Neuronal stem cell (in vitro differentiated cells): Measurements from ENCODE around the gene PPIE.

ENCODE experiments used
- DNase-seq: peaks from one replicate; pipeline ENCODE4 v3.0.0-alpha.2; 2013; ENCODE audit warnings: low spot score
- H2AFZ ChIP-seq: one replicate; pipeline ENCODE4 v1.6.1; 2013; ENCODE audit warnings: mild to moderate bottlenecking, low read length, inconsistent platforms
- H2AK5ac ChIP-seq: 2 replicates; pipeline ENCODE4 v1.6.1; 2013; ENCODE audit warnings: low read depth, mild to moderate bottlenecking, inconsistent platforms, low read length, moderate library complexity, mixed read lengths
- H2BK120ac ChIP-seq: 2 replicates; pipeline ENCODE4 v1.6.1; 2013; ENCODE audit warnings: low read depth, mild to moderate bottlenecking, inconsistent platforms, low read length, moderate library complexity, mixed read lengths
- H2BK12ac ChIP-seq: one replicate; pipeline ENCODE4 v1.6.1; 2013; ENCODE audit warnings: low read length, inconsistent platforms
- H2BK15ac ChIP-seq: 2 replicates; pipeline ENCODE4 v1.6.1; 2013; ENCODE audit warnings: mild to moderate bottlenecking, low read length, inconsistent platforms, mixed read lengths
- H2BK5ac ChIP-seq: one replicate; pipeline ENCODE4 v1.6.1; 2013; ENCODE audit warnings: inconsistent platforms, mild to moderate bottlenecking, low read length, moderate library complexity
- H3K14ac ChIP-seq: one replicate; pipeline ENCODE4 v1.6.1; 2013; ENCODE audit warnings: low read length, inconsistent platforms
- H3K18ac ChIP-seq: 2 replicates; pipeline ENCODE4 v1.6.1; 2013; ENCODE audit warnings: low read length, inconsistent platforms
- H3K23ac ChIP-seq: 2 replicates; pipeline ENCODE4 v1.6.1; 2013; ENCODE audit warnings: low read depth, mild to moderate bottlenecking, mixed read lengths, low read length, inconsistent platforms; ENCODE audit not compliant: poor library complexity
- H3K27ac ChIP-seq: replicated peaks from 3 replicates; pipeline ENCODE4 v1.5.1; 2013; ENCODE audit warnings: low read length, inconsistent platforms
- H3K27me3 ChIP-seq, 3 experiments: 2 replicates each; pipeline ENCODE4 v1.6.1; 2013; ENCODE audit warnings: low read length in 3 of 3, mild to moderate bottlenecking in 2 of 3, inconsistent platforms in 1 of 3, low read depth in 1 of 3, mixed read lengths in 1 of 3, moderate library complexity in 1 of 3; ENCODE audit not compliant: control insufficient read depth in 3 of 3, insufficient read depth in 3 of 3
- H3K36me3 ChIP-seq, 2 donors: replicated peaks in 1 of 2; 2 replicates each; pipeline ENCODE4 v1.6.1; 2013; ENCODE audit warnings: low read length in 2 of 2; ENCODE audit not compliant: control insufficient read depth in 2 of 2, insufficient read depth in 2 of 2
- H3K4ac ChIP-seq: 2 replicates; pipeline ENCODE4 v1.6.1; 2013; ENCODE audit warnings: inconsistent platforms, mild to moderate bottlenecking, low read length, moderate library complexity
- H3K4me1 ChIP-seq, 2 donors: 1 replicate in 1 of 2; 2 replicates in 1 of 2; pipeline ENCODE4 v1.6.1; 2013; ENCODE audit warnings: low read length in 2 of 2, low read depth in 1 of 2; ENCODE audit not compliant: control insufficient read depth in 2 of 2, insufficient read depth in 1 of 2
- H3K4me2 ChIP-seq: one replicate; pipeline ENCODE4 v1.6.1; 2013; ENCODE audit warnings: mild to moderate bottlenecking, low read length, inconsistent platforms; ENCODE audit not compliant: insufficient read depth, poor library complexity, severe bottlenecking
- H3K4me3 ChIP-seq, 2 donors: 2 replicates each; pipeline ENCODE4 v1.5.1; 2013; ENCODE audit warnings: low read length in 2 of 2, mild to moderate bottlenecking in 2 of 2, inconsistent platforms in 1 of 2, moderate library complexity in 1 of 2
- H3K79me1 ChIP-seq: one replicate; pipeline ENCODE4 v1.6.1; 2013; ENCODE audit warnings: low read depth, mild to moderate bottlenecking, inconsistent platforms, low read length, moderate library complexity
- H3K9ac ChIP-seq: one replicate; pipeline ENCODE4 v1.6.1; 2013; ENCODE audit warnings: mild to moderate bottlenecking, low read depth, low read length, inconsistent platforms; ENCODE audit not compliant: poor library complexity
- H3K9me3 ChIP-seq, 2 donors: replicated peaks in 1 of 2; 2 replicates each; pipeline versions ENCODE3 to v1.6.1; 2013; ENCODE audit warnings: low read length in 2 of 2, mild to moderate bottlenecking in 2 of 2, inconsistent platforms in 1 of 2, low read depth in 1 of 2, mixed read lengths in 1 of 2, moderate library complexity in 1 of 2; ENCODE audit not compliant: control insufficient read depth in 2 of 2, insufficient read depth in 1 of 2
- H4K8ac ChIP-seq: one replicate; pipeline ENCODE4 v1.6.1; 2013; ENCODE audit warnings: low read depth, mild to moderate bottlenecking, inconsistent platforms, low read length, moderate library complexity
- H4K91ac ChIP-seq: one replicate; pipeline ENCODE4 v1.6.1; 2013; ENCODE audit warnings: low read length, low read depth, mild to moderate bottlenecking, inconsistent platforms; ENCODE audit not compliant: poor library complexity
- WGBS, 2 donors: extraction: QIAGEN DNeasy Blood & Tissue Kit; methylation state at CpG; one replicate each; pipeline ENCODE4 v1.1.7; 2013; ENCODE audit warnings: missing lambda C conversion rate in 2 of 2, mixed read lengths in 1 of 2; ENCODE audit not compliant: insufficient read length in 2 of 2, insufficient replicate concordance in 1 of 2; ENCODE audit errors: extremely low coverage in 2 of 2; 5-methylcytosine and 5-hydroxymethylcytosine counted together

The PPIE gene

DNA sequence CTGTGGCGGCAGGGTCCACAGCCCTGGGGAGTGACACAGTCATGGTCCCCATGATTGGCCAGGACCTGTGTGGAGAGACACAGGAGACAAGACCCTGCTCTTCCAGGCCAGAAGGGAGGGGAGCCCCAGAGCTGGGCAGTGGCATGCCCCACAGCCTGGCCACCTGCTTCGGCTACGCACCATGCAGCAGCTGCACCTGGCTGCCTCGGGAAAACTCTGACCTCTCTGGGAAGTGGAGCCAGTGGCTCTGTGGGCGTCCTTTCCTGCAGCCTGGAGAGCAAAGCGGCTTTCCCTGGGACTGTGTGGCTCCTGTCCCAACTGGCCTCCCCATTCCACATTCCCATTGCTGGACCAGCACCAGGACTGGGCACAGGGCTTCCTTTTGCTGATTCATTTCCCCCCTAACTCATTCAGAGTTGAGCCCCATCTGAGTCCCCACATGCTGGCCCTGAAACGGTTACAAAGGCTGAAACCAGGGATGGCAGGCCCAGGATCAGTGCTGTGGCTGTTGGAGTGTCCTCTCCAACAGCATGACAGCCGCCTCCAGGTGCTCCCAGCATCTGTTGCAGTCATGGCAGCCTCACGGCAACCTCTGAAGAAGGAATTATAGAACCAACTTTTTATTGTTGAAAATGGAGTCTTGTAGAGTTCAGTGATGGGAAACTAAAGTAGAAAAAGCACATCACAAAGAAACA is 17.4 kb downstream of the PPIE start:
- Histone ChIP-seq H3K27me3 (no peaks in the 10 kb centered on the region), H4K8ac (no peak overlapping the region), H3K18ac (no peak overlapping the region), H3K9ac (no peak overlapping the region), H2AFZ (no peak overlapping the region), H3K4me1 (no peaks in the 10 kb centered on the region), H3K4me2 (no peak overlapping the region), H2AK5ac (no peak overlapping the region), H3K79me1 (no peaks in the 10 kb centered on the region), H3K23ac (no peak overlapping the region), H2BK12ac (no peak overlapping the region), H3K9me3 (peaks cover 0 to 4% of the 10 kb centered on the region in 2 donors), H3K27ac (no peak overlapping the region), H4K91ac (no peak overlapping the region), H2BK5ac (no peak overlapping the region), H3K4ac (no peak overlapping the region), H2BK15ac (no peak overlapping the region), H3K14ac (no peak overlapping the region), H2BK120ac (no peak overlapping the region), H3K4me3 (no peak overlapping the region), H3K36me3 (peaks cover 44 to 86% of the 10 kb centered on the region in 2 donors)
- no peak for DNase-seq
- WGBS, 2 donors = no CpG with 5 or more reads among the region's 9 CpGs

GRCh38 chr1:39757501-39757900 is 18.8 kb downstream of the PPIE start:
- no peak overlapping the region for H2BK120ac ChIP-seq
- no peak for DNase-seq
- H3K23ac ChIP-seq = no peak overlapping the region
- peaks cover 0 to 4% of the 10 kb centered on the region in 2 donors for H3K9me3 ChIP-seq
- no peaks in the 10 kb centered on the region for H3K27me3 ChIP-seq
- no CpG with 5 or more reads among the region's 5 CpGs for WGBS, 2 donors
- H2AFZ ChIP-seq = no peak overlapping the region
- H4K91ac ChIP-seq = no peak overlapping the region
- no peak overlapping the region for H2AK5ac ChIP-seq
- H2BK5ac ChIP-seq = no peak overlapping the region
- no peak overlapping the region for H2BK12ac ChIP-seq
- no peak overlapping the region for H3K9ac ChIP-seq
- no peaks in the 10 kb centered on the region for H3K4me1 ChIP-seq
- H4K8ac ChIP-seq = no peak overlapping the region
- no peak overlapping the region for H3K14ac ChIP-seq
- no peak overlapping the region for H2BK15ac ChIP-seq
- no peaks in the 10 kb centered on the region for H3K79me1 ChIP-seq
- no peak overlapping the region for H3K18ac ChIP-seq
- H3K27ac ChIP-seq = no peak overlapping the region
- no peak overlapping the region for H3K4me3 ChIP-seq
- peaks cover 34 to 72% of the 10 kb centered on the region in 2 donors for H3K36me3 ChIP-seq
- no peak overlapping the region for H3K4me2 ChIP-seq
- H3K4ac ChIP-seq = no peak overlapping the region

DNA sequence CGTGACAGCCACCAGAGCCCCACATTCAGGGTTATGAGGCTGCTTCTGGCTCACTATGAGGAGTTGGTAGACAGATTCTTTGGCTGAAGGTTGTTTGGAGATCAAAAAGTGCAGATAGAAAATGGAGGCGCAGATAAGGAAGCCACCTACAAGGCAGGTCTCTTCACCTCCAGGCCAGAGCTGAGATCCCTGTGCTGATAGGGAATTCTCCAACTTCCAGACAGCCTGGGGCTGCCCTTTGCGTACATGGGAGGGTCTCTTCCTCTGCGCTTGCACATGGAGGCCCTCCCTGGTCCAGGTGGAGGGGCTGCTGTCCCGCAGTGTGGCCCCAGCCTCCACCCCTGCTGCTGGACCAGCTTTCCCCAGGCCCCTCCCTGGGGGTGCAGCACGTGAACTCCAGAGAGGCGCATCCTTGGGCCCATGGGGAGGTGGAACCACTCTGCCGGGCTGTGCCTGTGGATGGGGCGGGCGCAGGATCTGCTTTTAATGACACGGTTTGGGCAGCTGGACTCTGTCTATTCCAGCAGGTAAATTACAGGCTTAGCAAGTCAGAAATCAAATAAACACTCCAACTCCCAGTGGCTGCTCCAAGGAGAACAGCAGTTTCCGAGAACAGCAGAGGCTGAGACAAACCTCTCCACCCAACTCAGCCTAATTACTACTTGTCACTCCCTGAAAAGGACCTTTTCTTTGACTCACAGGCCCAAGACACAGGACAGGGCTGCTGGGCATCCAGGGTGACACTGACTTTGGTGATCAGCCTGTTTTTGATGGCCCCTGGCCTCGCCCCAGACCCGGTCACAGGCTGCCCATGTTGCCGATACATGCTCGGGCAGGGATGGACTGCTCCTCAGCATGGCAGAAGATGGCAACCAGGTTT is 20.1 kb downstream of the PPIE start:
- Histone ChIP-seq H3K14ac (no peak overlapping the region), H3K18ac (no peak overlapping the region), H3K4me3 (no peak overlapping the region), H3K23ac (no peak overlapping the region), H4K8ac (no peak overlapping the region), H3K36me3 (peaks cover 25 to 59% of the 10 kb centered on the region in 2 donors), H3K27me3 (no peaks in the 10 kb centered on the region), H2AK5ac (no peak overlapping the region), H2AFZ (no peak overlapping the region), H3K4me2 (no peak overlapping the region), H3K4ac (peak overlapping the region; percentile 30), H2BK120ac (no peak overlapping the region), H2BK15ac (no peak overlapping the region), H3K9ac (no peak overlapping the region), H3K79me1 (no peaks in the 10 kb centered on the region), H2BK12ac (no peak overlapping the region), H3K4me1 (no peaks in the 10 kb centered on the region), H4K91ac (no peak overlapping the region), H3K27ac (no peak overlapping the region), H3K9me3 (peaks cover 0 to 4% of the 10 kb centered on the region in 2 donors), H2BK5ac (no peak overlapping the region)
- no CpG with 5 or more reads among the region's 16 CpGs for WGBS, 2 donors
- no peak for DNase-seq

GRCh38 chr1:39759436-39759726 is 20.7 kb downstream of the PPIE start:
- no peak overlapping the region for H2AK5ac ChIP-seq
- no peaks in the 10 kb centered on the region for H3K79me1 ChIP-seq
- H3K4me1 ChIP-seq = no peaks in the 10 kb centered on the region
- no peak overlapping the region for H2BK5ac ChIP-seq
- H3K18ac ChIP-seq = no peak overlapping the region
- no peak overlapping the region for H2BK15ac ChIP-seq
- no peak overlapping the region for H2BK12ac ChIP-seq
- peaks cover 21 to 53% of the 10 kb centered on the region in 2 donors for H3K36me3 ChIP-seq
- no peak overlapping the region for H4K8ac ChIP-seq
- H3K4ac ChIP-seq = no peak overlapping the region
- no peak overlapping the region for H3K14ac ChIP-seq
- no peak overlapping the region for H4K91ac ChIP-seq
- no peak overlapping the region for H3K23ac ChIP-seq
- H2AFZ ChIP-seq = no peak overlapping the region
- peaks cover 0 to 4% of the 10 kb centered on the region in 2 donors for H3K9me3 ChIP-seq
- no peak overlapping the region for H3K9ac ChIP-seq
- no peak overlapping the region for H3K4me3 ChIP-seq
- no peak overlapping the region for H3K4me2 ChIP-seq
- H3K27me3 ChIP-seq = no peaks in the 10 kb centered on the region
- no peak overlapping the region for H2BK120ac ChIP-seq
- H3K27ac ChIP-seq = no peak overlapping the region
- no peak for DNase-seq
